Amniotic epithelial cell (primary cell): ENCODE data around the gene IGFBPL1.
A peak's percentile ranks its signal among the peaks of the same experiment; 100 is the strongest.

ENCODE experiments used
- DNase-seq: peaks from one replicate; pipeline ENCODE4 v3.0.0-alpha.2; 2010; ENCODE audit warnings: low read depth

IGFBPL1 gene

DNA sequence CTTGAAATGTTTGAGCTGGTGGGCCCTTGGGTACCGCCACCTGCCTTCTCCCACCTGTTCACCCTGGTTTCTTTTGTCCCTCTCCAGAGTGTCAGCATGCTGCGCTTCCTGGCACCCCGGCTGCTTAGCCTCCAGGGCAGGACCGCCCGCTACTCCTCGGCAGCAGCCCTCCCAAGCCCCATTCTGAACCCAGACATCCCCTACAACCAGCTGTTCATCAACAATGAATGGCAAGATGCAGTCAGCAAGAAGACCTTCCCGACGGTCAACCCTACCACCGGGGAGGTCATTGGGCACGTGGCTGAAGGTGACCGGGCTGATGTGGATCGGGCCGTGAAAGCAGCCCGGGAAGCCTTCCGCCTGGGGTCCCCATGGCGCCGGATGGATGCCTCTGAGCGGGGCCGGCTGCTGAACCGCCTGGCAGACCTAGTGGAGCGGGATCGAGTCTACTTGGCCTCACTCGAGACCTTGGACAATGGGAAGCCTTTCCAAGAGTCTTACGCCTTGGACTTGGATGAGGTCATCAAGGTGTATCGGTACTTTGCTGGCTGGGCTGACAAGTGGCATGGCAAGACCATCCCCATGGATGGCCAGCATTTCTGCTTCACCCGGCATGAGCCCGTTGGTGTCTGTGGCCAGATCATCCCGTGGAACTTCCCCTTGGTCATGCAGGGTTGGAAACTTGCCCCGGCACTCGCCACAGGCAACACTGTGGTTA lies 28.4 kb downstream of the IGFBPL1 start:
- DNase-seq, result no peak

DNA sequence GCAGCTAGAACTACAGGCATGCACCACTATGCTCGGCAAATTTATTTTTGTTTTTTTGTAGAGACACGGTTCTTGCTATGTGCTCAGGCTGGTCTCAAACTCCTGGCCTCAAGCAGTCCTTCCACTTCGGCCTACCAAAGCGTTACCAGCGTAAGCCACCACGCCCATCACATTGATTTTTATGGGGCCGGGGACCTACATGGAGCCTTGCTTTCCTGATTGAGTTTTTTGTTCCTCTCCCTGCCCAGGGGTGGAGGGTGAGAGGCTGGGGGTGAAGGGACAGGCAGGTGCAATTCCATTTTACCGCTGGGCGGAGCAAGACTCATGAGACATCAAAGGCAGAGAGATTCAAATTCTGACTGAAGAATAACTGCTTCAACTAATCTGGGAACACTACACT lies 29.8 kb downstream of the IGFBPL1 start:
- no peak for DNase-seq

DNA sequence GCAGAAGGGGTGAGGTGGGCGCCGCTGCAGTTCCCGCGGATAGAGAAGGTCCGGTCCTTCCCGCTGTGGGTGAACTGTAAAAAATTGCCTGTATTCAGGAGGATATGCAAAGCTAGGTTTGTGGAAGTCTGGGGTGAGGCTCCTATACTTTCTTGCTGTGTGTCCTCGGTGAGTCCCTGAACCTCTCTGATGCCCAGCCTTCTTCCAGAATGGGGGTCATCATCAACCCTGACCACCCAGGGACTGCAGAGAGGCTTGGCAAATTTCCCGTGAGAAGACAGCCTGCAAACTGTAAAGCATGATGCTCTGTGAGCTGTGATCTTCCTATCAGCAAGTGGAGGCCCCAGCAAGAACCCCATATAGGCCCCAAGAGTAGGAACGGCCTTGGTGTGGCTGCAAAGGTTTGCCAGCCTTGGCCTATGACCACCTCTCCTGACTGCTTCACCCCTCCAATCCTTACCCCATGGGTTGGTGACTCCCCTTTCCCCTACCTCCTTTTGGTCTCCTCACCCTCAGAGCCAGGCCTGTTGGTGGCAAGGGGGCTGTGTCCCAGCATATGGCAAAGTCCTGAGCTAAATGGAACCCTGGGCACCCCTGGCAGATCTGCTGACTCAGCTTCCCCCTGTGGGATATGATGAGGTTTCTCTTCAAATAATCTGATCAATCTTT lies 31.0 kb downstream of the IGFBPL1 start:
- DNase-seq, result no peak

DNA sequence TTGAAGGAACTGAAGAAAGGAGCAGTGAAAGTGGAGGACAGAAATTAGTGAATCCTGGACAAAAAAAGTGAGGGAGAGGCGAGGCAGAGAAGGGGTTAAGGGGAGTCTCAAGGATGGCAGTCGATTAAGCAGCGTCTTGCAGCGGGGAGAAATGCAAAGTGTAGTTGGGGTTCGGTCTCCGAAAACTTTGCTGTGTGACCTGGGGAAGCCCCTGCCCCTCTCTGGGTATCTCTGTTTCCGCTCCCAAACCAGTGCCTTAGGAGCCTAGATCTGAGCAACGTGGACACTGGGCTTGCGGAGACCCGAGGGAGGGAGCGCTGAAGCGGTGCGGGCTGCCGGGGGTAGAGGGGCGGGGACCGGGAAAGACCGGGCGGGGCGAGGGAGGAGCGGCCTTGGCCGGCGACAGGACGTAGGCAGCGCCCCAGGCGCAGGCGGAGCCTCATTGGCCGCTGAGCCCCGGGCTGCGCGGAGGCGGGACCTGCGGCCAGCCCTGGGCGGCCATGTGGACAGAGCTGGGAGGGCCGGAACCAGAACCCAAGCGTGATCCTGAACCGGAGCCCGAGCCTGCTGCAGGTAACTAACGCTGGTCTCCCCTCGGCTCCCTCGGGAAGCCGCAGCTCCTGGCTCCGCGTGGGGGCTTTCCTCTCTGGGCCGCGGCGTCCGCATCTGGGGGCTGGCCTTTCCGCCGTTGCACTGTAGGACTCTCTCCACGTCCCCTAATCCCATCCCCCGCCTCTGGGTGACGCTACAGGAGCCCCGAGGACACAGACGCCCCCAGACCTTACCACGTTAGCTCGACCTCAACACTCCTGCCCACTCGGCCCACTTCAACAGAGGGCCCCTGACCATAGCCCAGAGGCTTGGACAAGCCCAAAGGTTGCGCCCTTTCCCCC lies 31.8 kb downstream of the IGFBPL1 start, which contains the start of gene ALDH1B1:
Gene ALDH1B1 (plus strand): TSS at position 468 of the 893 bp plus-strand sequence. CDS start 3,047 bp downstream, outside the sequence.
- peak; percentile 70 for DNase-seq

DNA sequence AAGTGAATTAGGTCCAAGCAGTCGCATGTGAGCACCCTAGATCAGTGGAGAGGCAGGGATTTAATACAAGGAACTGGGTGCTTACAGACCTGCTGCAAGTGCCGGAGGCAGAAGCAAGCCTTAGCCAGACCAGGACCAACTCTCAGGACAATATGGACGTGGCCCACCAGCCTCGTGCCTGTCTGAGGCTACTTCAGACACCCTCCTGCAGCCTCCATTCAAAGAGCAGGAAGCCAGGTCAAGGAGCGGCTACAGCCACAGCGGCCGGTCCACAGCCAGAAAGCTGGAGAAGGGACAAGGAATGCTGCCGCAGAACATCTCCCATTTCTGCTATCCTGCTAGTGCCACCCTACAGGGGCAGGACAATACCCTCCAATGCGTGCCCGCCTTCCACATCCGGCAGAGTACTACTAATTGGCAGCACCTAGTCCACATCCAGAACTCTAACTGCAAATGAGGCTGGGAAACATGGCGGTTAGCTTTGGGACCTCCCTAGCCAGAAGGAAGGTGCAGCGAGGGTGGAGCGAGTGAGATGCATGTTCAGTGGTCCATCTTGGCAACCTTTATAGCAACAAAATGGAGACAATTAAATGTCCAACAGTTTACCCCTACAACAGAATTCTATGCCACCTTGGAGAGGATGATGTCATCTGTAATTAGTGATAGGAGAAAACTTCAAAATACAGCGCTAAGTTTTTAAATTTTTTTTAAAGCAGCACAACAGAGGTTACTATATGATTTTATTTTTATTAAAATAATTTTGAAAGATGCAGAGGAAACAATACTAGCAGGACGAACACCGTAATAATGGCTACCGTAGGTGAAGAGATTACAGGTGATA lies 32.8 kb downstream of the IGFBPL1 start:
- no peak for DNase-seq

DNA sequence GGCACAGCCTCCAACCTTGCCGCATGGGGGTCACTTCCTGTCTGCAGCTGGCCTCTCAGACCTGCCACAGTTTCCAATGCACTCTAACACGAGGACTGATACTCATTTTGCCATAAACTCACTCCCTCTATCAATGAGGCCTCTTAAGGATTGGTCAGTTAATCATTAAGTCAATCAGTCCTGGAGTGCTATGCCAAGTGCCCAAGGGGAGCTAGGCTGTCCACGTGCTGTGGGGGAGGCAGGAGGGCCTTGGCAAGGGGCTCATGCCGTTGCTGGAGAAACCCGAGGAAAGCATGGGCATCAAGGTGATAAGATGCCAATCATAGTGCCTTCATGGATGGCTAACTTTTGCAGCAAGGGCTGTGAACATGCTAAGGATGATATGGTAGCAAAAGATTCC lies 33.4 kb downstream of the IGFBPL1 start:
- DNase-seq, result no peak

DNA sequence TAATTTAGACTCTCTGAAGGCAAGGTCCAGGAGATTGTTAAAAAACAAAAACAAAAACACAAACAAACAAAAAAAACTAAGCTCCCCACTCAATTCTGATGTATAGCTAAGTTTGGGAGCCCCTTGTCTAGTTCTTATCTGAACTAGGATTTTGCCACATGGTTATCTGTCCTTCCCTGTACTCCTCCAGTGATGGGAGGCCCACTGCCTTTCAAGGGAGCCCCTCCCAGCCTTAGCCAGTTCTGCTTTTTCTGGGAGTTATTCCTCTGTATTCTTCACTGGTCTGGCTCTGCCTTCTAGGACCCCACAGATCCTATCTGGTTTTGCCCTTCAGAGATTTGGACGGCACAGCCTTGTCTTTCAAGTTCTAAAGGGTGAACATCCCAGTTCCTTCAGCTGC lies 33.8 kb downstream of the IGFBPL1 start:
- DNase-seq, result no peak

DNA sequence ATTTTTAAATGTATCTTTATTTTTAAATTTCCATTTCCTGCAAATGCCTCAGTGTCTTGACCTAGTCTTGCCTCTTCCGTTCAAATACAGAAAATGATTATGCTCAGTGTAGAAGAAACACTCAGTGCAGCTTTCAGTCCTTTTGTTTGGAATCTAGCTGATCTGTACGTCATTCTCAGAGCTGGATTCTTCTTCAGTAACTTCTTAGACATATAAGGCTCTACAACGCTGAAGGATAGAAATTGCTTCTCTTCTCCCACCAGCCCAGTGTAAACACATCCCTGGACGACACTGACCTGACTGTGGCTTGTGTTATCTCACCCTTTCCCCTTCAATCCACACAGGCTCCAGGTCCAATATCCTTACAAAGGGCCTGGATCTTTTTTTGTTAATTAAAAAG lies 34.9 kb downstream of the IGFBPL1 start:
- DNase-seq, result peak; percentile 35

DNA sequence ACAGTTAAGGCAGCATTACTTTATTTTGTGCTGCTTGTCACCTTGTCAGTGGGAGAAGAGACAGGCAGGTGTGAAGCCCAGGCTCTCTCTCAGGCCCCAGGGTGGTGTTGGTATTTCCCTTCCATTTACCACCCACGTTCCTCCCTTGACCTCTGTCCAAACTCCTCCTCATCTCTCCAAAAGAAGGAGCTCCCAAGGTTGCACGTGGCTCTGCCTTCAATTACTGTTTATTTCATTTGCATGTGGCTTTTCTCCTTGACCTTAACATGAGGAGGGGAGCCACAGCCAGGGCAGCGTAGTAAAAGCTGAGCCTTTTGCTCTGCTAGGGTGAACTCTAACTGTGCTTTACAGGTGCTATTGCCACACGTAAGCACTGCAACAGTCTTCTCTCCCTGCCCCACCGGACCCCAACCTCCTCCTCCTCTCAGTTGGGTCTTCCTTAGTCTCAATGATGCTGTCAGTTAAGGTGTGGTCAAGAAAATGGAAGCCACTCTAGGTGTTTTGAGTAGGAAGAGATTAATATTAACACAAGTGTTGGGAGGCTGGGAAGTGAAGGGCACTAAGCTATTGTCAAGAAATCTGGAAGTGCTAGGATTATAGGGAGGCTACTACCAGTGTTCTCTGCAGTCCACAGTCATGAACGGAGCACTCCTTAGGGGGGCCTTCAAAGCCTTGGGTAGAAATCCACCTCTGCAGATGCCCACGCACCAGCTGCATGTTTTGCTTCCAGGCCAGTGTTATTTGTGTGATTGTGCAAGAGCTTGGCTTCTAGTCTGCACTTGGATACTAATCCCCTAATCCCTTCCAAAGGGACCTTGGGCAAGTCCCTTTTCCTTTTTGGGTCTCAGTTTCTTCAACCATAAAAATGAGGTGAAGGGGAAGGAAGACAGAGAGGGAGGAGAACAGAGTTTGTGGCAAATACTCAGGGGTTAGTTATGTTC lies 35.7 kb downstream of the IGFBPL1 start:
- DNase-seq, result peak; percentile 75

DNA sequence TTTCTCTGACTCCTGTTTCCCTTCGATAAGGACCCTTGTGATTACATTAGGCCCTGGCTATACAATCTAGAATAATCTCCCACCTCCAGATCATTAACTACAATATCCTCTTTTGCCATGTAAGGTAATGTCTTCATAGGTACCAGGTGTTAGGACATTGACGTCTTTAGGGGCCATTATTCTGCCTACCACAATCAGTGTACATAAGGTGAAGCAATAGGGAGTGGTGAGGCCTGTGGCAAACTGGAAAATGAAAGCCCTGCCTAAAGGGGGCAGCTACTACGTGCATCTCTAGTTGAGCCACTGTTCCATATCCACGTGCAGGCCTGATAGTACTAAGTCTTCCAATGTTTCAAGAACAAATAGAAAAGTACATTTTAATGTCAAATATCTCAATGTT lies 36.5 kb downstream of the IGFBPL1 start:
- no peak for DNase-seq

DNA sequence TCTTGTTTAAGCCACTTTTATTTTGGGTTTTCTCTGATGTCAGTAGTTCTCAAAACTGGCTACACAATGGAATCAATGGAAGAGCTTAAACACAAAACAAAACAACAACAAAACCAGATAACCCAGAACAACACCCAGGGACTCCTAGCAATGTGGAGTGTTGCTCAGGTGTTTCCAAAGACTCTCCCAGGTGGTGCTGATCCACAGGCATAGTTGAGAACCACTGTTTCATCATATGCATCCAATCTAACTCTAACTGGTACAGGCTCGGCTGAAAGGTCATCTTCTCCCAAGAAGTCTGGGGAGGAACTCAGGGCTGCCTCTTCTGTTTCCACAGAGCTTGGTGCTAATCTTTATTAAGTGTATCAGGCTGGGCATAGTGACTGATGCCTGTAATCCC lies 37.2 kb downstream of the IGFBPL1 start:
- no peak for DNase-seq

DNA sequence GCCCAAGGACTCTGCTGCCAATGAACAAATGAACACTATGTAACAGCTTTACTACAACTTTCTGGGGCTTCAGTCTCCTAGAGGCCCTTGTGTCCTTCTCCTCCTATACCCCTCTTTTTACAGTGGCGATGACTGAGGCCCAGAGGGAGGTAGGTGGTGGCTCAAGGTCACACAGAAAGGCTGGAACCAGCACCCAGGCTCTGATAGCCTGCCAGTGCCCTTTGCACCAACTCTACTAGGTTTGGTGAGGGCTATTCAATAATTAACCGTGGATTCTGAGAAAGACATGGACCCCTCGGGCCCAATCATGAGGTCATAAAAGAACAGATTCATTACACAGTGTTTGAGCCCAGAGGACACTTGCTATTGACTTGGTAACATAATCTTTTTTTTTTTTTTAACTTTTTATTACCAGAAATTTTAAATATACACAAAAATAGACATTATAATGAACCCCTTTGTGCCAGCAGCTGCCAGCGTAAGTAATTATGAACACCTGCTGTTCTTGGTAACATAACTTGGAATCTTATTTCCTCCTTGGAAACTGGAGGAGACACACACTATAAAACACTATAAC lies 37.8 kb downstream of the IGFBPL1 start:
- DNase-seq, result no peak

DNA sequence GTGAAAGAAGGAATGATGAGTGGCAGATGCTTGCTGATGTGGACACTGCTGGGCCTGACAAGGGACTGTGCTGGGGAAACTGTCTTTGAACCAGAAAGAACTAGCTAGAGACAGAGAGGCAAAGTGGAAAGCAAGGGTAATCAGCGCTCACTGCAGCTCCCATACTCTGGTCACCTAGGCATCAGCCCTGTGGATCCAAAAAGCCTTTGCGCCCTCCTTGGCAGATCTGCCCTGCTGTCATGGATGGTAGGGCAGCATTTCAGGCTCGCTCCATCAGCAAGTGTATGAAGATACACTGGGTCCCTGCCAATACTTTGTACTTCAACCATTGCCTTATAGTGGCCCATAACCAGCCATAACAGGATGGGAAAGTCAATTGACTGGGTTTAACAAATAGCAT lies 38.4 kb downstream of the IGFBPL1 start:
- no peak for DNase-seq

DNA sequence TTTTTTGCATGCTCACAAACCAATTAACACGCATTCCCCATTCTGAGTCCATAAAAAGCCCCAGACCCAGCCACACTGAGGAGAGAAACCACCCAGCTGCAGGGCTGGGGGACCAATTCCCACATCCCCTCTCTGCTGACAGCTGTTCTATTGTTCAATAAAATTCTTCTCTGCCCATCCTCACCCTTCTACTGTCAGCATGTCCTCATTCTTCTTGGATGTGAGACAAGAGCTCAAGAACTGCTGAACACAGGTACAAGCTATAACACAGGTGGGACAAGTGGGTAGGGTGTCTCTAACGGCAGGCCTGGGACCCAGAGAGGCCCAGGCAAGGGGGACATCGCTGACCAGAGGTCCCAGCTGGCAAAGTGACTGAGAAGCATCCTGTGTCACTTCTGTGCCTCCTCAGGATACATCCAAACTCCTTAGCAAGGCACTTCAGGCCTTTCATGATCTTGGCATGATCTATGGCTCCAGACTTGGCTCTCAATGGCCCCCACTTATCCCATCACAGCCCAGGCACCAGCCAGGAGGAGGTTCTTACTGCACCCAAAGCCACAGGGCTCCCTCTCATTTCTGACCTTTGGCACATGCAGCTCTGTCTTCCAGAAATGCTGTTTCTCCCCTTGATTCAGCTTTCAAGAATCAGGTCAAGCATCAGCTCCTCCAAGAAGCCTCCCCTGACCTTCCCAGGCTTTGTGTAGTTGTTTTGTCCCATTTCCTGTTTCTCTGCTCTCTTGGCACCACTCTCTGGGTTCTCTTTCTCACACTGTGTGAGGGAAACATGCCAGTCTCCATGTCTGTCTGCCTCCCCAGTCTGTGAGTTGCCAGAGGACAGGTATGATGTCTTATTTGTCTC lies 39.0 kb downstream of the IGFBPL1 start:
- no peak for DNase-seq

DNA sequence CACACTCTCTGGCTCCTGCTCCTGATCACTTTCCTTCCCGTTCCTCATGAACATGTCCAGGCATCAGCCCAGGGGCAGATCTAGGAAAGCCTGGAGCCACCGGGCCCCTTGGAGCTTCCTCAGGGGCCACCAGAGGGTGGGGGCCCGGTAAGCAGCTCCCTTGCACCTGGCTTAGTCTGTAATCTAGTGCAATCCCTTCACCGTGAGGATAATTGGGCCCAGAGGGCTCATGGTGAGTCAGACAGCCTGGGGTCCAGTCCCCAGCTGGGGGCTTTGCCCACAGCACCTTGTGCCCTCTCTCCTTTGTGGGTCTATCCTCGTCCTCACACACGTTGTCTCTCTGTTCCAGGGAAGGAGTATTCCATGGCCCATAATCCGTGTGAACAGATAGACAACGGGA lies 42.1 kb downstream of the IGFBPL1 start:
- no peak for DNase-seq

DNA sequence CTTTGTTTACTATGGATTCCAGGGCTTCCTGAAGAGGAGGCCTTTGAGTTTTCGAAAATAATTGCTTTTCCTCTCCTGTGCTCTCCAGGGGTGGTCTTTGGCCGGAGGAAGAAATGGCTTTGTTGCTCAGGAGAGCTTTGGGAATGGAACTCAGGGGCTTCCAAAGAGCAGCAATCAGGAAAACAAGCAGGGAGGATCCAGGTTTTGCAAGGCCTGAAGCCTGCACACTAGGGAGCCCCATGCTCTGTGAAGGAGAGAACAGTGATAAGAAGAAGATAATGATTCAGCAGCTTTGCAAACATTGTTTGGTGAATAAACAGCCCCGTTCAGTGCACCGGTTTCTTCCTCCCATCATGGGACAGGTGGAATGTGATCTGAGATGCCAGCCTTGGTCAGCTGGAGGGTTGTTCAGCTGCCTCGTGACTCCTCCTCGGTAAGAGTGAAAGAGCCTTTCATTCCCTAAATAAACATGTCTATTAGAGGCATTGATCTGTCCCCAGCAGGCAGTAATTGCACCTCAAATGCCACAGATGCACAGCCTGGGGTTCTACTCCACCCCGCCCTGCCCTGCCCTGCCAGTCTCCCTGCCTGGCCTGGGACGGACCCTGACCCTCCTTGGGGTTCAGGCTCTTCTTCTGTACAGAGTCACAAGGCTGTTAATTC lies 43.3 kb downstream of the IGFBPL1 start:
- peak; percentile 66 for DNase-seq

DNA sequence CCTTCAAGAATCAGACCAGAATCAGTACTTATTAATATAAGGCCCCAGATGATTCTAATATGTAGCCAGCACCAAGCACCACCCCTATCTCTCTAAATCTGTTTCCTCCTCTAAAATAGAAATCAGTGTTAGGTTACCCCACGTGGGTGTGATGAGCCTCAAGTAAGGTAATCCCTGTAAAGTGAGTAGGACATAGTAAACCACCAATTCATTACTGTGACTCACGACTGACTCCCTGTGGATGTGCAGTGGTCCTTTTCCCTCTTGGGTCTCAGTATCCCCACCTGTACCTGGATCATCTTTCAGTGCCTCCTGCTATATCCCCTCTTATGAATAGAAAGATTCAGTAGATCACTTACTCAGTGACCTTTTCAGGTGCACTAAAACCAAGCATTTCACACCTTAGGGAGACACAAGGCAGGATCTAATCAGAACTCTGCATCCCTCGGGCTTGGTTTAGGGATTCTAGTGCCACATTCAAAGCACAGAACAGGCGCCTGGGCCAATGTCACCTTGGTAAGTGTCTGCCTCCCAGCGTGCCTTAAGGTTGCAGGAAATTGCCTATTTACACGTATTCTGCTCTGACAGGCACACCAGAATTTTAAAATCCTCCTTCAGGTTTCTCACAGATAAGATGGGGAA lies 43.9 kb downstream of the IGFBPL1 start:
- DNase-seq, result peak; percentile 12
